Neural cell (in vitro differentiated cells): ENCODE results near the gene COL6A3. TPM values are rescaled to one million over a fixed set of nuclear protein-coding genes. Genes with fewer than 3 reads are reported as not detected.

Experiments used
- H2AFZ ChIP-seq: fragments of 200-600, 300-800 bp; sonication (generic), shearing (Covaris generic); 2 replicates; pipeline ENCODE4 v1.6.0; 2014; ENCODE audit warnings: low read depth, mild to moderate bottlenecking, antibody characterized with exemption, low read length, moderate library complexity
- H3F3A ChIP-seq: fragments of 200-600 bp; shearing (Covaris generic); 2 replicates; pipeline ENCODE4 v1.6.1; 2016; ENCODE audit warnings: mild to moderate bottlenecking, moderate library complexity, mixed read lengths, antibody characterized with exemption, low read length; ENCODE audit not compliant: insufficient read depth, poor library complexity, severe bottlenecking
- H3K27ac ChIP-seq: fragments of 200-600, 300-800 bp; sonication (generic), shearing (Covaris generic); 2 replicates; pipeline ENCODE4 v1.5.1; 2014; ENCODE audit warnings: mild to moderate bottlenecking, low read length, moderate library complexity
- H3K27me3 ChIP-seq: fragments of 300-800, 200-600 bp; sonication (generic), shearing (Covaris generic); 2 replicates; pipeline ENCODE4 v1.6.0; 2014; ENCODE audit warnings: mild to moderate bottlenecking, low read depth, low read length, moderate library complexity; ENCODE audit not compliant: insufficient read depth
- H3K36me3 ChIP-seq: fragments of 300-800, 200-600 bp; sonication (generic), shearing (Covaris generic); 2 replicates; pipeline ENCODE4 v1.5.1; 2014; ENCODE audit warnings: mild to moderate bottlenecking, antibody characterized with exemption, low read length, moderate library complexity; ENCODE audit not compliant: insufficient read depth
- H3K4me2 ChIP-seq: fragments of 300-800, 200-600 bp; sonication (generic), shearing (Covaris generic); 2 replicates; pipeline ENCODE4 v1.6.0; 2014; ENCODE audit warnings: mild to moderate bottlenecking, low read length
- H3K4me3 ChIP-seq: fragments of 300-800, 200-600 bp; sonication (generic), shearing (Covaris generic); 2 replicates; pipeline ENCODE4 v1.5.1; 2014; ENCODE audit warnings: mild to moderate bottlenecking, low read length, moderate library complexity
- H3K79me2 ChIP-seq: fragments of 200-600 bp; shearing (Covaris generic); replicated peaks from 2 replicates; pipeline ENCODE4 v1.6.0; 2014; ENCODE audit warnings: mild to moderate bottlenecking, low read length, moderate library complexity; ENCODE audit not compliant: insufficient read depth
- H3K9ac ChIP-seq: fragments of 300-800, 200-600 bp; sonication (generic), shearing (Covaris generic); 2 replicates; pipeline ENCODE4 v1.6.1; 2016; ENCODE audit warnings: mild to moderate bottlenecking, low read length, mixed read lengths
- H3K9me2 ChIP-seq: fragments of 200-600 bp; shearing (Covaris generic); 2 replicates; pipeline ENCODE4 v1.6.1; 2016; ENCODE audit warnings: mild to moderate bottlenecking, low read length, mixed read lengths; ENCODE audit not compliant: insufficient read depth
- H3K9me3 ChIP-seq: fragments of 200-600, 300-800 bp; sonication (generic), shearing (Covaris generic); 2 replicates; pipeline ENCODE4 v1.6.1; 2016; ENCODE audit warnings: mild to moderate bottlenecking, mixed run types, low read length, moderate library complexity, mixed read lengths
- H4K20me1 ChIP-seq: fragments of 200-600 bp; shearing (Covaris generic); 2 replicates; pipeline ENCODE4 v1.6.1; 2016; ENCODE audit warnings: mild to moderate bottlenecking, mixed run types; ENCODE audit not compliant: insufficient read depth
- CTCF ChIP-seq: fragments of 450-650 bp; IDR thresholded peaks from 2 replicates; pipeline ENCODE4 v1.5.1; 2014; ENCODE audit warnings: antibody characterized with exemption, mild to moderate bottlenecking, moderate library complexity; ENCODE audit not compliant: poor library complexity, severe bottlenecking
- EP300 ChIP-seq: fragments of 450-650 bp; conservative IDR thresholded peaks from 2 replicates; pipeline ENCODE4 v1.6.1; 2014; ENCODE audit warnings: antibody characterized with exemption, mild to moderate bottlenecking, moderate library complexity; ENCODE audit not compliant: poor library complexity, severe bottlenecking
- EZH2 ChIP-seq: fragments of 200-600, 300-800 bp; shearing (Covaris generic), sonication (generic); IDR thresholded peaks from 2 replicates; pipeline ENCODE4 v1.6.1; 2014; ENCODE audit warnings: antibody characterized with exemption, low read length, borderline replicate concordance, mild to moderate bottlenecking; ENCODE audit not compliant: insufficient read depth, poor library complexity, severe bottlenecking
- MXI1 ChIP-seq: fragments of 450-650 bp; conservative IDR thresholded peaks from 2 replicates; pipeline ENCODE4 v1.6.1; 2014; ENCODE audit warnings: antibody characterized with exemption, mild to moderate bottlenecking; ENCODE audit not compliant: poor library complexity, severe bottlenecking
- POLR2AphosphoS5 ChIP-seq: IDR thresholded peaks from 2 replicates; pipeline ENCODE4 v1.6.1; 2012
- RAD21 ChIP-seq: fragments of 450-650 bp; conservative IDR thresholded peaks from 2 replicates; pipeline ENCODE4 v1.6.1; 2014; ENCODE audit warnings: antibody characterized with exemption, mild to moderate bottlenecking, moderate library complexity
- REST ChIP-seq: IDR thresholded peaks from 2 replicates; pipeline ENCODE4 v1.6.1; 2012; ENCODE audit warnings: borderline replicate concordance
- SMC3 ChIP-seq: fragments of 450-650 bp; conservative IDR thresholded peaks from 2 replicates; pipeline ENCODE4 v1.6.1; 2014; ENCODE audit warnings: antibody characterized with exemption, mild to moderate bottlenecking, moderate library complexity; ENCODE audit not compliant: poor library complexity
- TAF1 ChIP-seq: IDR thresholded peaks from 2 replicates; pipeline ENCODE4 v1.6.1; 2012; ENCODE audit warnings: low read depth
- polyA plus RNA-seq: library from polyadenylated mRNA; depleted of rRNA; stranded (reverse); fragments of >200 nt; gene quantifications from 2 replicates; pipeline ENCODE4 v1.2.3, GENCODE V29; 2014

COL6A3 gene
- polyA plus RNA-seq, 1 donor from 2014 or later = 0.05 TPM

GRCh38 chr2:237291138-237291792 lies 122.7 kb downstream of the COL6A3 start:
- Histone ChIP-seq H3K27me3 (no peaks in the 10 kb centered on the region), H3K9me3 (no peaks in the 10 kb centered on the region), H3K9ac (no peak overlapping the region), H4K20me1 (no peaks in the 10 kb centered on the region), H3K4me2 (no peak overlapping the region), H3K79me2 (no peaks in the 10 kb centered on the region), H2AFZ (no peak overlapping the region), H3F3A (no peaks in the 10 kb centered on the region), H3K4me3 (no peak overlapping the region), H3K27ac (no peak overlapping the region), H3K9me2 (no peaks in the 10 kb centered on the region), H3K36me3 (no peaks in the 10 kb centered on the region)
- TF ChIP-seq EZH2 (no peak), CTCF (no peak), TAF1 (no peak), POLR2AphosphoS5 (no peak), REST (no peak), SMC3 (no peak), MXI1 (no peak), EP300 (no peak), RAD21 (no peak)

DNA sequence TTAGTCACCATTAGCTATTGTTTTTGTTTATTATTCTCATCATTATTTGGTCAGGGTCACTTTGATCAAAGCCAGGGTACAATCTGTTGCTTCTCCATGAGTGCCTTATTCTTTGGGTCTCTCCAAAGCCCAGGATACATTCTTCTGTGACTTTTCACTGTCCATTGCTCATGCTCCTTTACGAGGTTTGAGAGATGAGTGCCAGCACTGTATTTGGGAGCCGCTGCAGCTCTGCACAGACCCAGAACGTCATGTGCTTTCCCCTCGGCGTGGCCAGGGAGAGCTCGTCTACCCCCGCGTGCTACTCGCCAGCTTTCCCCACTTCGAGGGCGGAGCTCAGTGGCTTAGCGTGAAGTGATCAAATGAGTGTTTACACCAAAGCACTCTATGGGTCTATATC lies 123.7 kb downstream of the COL6A3 start:
- Histone ChIP-seq H3K9me2 (no peaks in the 10 kb centered on the region), H3K36me3 (no peaks in the 10 kb centered on the region), H3K4me2 (no peak overlapping the region), H3K27ac (no peak overlapping the region), H3K4me3 (no peak overlapping the region), H3K9ac (no peak overlapping the region), H3K9me3 (no peaks in the 10 kb centered on the region), H2AFZ (no peak overlapping the region), H3K27me3 (no peaks in the 10 kb centered on the region), H4K20me1 (no peaks in the 10 kb centered on the region), H3F3A (no peaks in the 10 kb centered on the region), H3K79me2 (no peaks in the 10 kb centered on the region)
- TF ChIP-seq RAD21 (no peak), REST (no peak), MXI1 (no peak), CTCF (no peak), SMC3 (no peak), POLR2AphosphoS5 (no peak), TAF1 (no peak), EP300 (no peak), EZH2 (no peak)
